H9 (cell line): ENCODE measurements around the gene FARP1. TPM values are rescaled to one million over a fixed set of nuclear protein-coding genes. Genes with fewer than 3 reads are reported as not detected.
A peak's percentile ranks its signal among the peaks of the same experiment; 100 is the strongest.

ENCODE experiments used
- DNase-seq: peaks from one replicate; pipeline ENCODE4 v3.0.0-alpha.2; 2017
- H2AFZ ChIP-seq: one replicate; pipeline ENCODE4 v1.6.1; 2013; ENCODE audit warnings: mild to moderate bottlenecking, low read length, control low read depth, moderate library complexity
- H2AK5ac ChIP-seq: 2 replicates; pipeline ENCODE4 v1.6.1; 2013; ENCODE audit warnings: low read length, control low read depth, mixed read lengths; ENCODE audit not compliant: insufficient read length
- H2BK120ac ChIP-seq: one replicate; pipeline ENCODE4 v1.6.1; 2013; ENCODE audit warnings: low read depth, mild to moderate bottlenecking, low read length, control low read depth, inconsistent platforms; ENCODE audit not compliant: poor library complexity, severe bottlenecking
- H2BK12ac ChIP-seq: 2 replicates; pipeline ENCODE4 v1.6.1; 2013; ENCODE audit warnings: low read length, control low read depth, mixed read lengths, low read depth; ENCODE audit not compliant: insufficient read length
- H2BK15ac ChIP-seq: 2 replicates; pipeline ENCODE4 v1.6.1; 2013; ENCODE audit warnings: low read depth, low read length, control low read depth
- H2BK20ac ChIP-seq: one replicate; pipeline ENCODE4 v1.6.1; 2013; ENCODE audit warnings: low read depth, mild to moderate bottlenecking, low read length, control low read depth, inconsistent platforms; ENCODE audit not compliant: poor library complexity, severe bottlenecking
- H2BK5ac ChIP-seq: 2 replicates; pipeline ENCODE4 v1.6.1; 2013; ENCODE audit warnings: low read length, control low read depth, mixed read lengths; ENCODE audit not compliant: insufficient read length
- H3K14ac ChIP-seq: 2 replicates; pipeline ENCODE4 v1.6.1; 2013; ENCODE audit warnings: low read length, control low read depth; ENCODE audit not compliant: insufficient read depth
- H3K18ac ChIP-seq: 2 replicates; pipeline ENCODE4 v1.6.1; 2013; ENCODE audit warnings: low read depth, mild to moderate bottlenecking, mixed read lengths, low read length, control low read depth; ENCODE audit not compliant: insufficient read length
- H3K23ac ChIP-seq: 2 replicates; pipeline ENCODE4 v1.6.1; 2013; ENCODE audit warnings: low read length, control low read depth, mixed read lengths, low read depth; ENCODE audit not compliant: insufficient read length
- H3K23me2 ChIP-seq: 2 replicates; pipeline ENCODE4 v1.6.1; 2013; ENCODE audit warnings: low read depth, mild to moderate bottlenecking, mixed read lengths, low read length, control low read depth; ENCODE audit not compliant: insufficient read length, poor library complexity, severe bottlenecking
- H3K27ac ChIP-seq: 2 replicates; pipeline ENCODE4 v1.5.1; 2013; ENCODE audit warnings: low read length, control low read depth, mixed read lengths, low read depth; ENCODE audit not compliant: insufficient read length
- H3K27me3 ChIP-seq: 2 replicates; pipeline ENCODE4 v1.6.1; 2013; ENCODE audit warnings: low read length, control low read depth, inconsistent platforms; ENCODE audit not compliant: insufficient read depth
- H3K4ac ChIP-seq: 2 replicates; pipeline ENCODE4 v1.6.1; 2013; ENCODE audit warnings: low read depth, mild to moderate bottlenecking, control low read depth, inconsistent platforms, low read length, moderate library complexity
- H3K4me1 ChIP-seq: 2 replicates; pipeline ENCODE4 v1.6.1; 2013; ENCODE audit warnings: low read length, control low read depth, inconsistent platforms; ENCODE audit not compliant: insufficient read depth
- H3K4me2 ChIP-seq: 2 replicates; pipeline ENCODE4 v1.6.1; 2013; ENCODE audit warnings: low read length, control low read depth, mixed read lengths; ENCODE audit not compliant: insufficient read length, insufficient read depth
- H3K56ac ChIP-seq: 2 replicates; pipeline ENCODE4 v1.6.1; 2013; ENCODE audit warnings: low read depth, mild to moderate bottlenecking, mixed read lengths, low read length, control low read depth; ENCODE audit not compliant: insufficient read length
- H3K79me1 ChIP-seq: 2 replicates; pipeline ENCODE4 v1.6.1; 2013; ENCODE audit warnings: low read depth, mild to moderate bottlenecking, moderate library complexity, low read length, control low read depth, inconsistent platforms; ENCODE audit not compliant: insufficient read depth, poor library complexity, severe bottlenecking
- H3K79me2 ChIP-seq: 2 replicates; pipeline ENCODE4 v1.6.1; 2013; ENCODE audit warnings: low read length, control low read depth, inconsistent platforms; ENCODE audit not compliant: insufficient read depth
- H3K9ac ChIP-seq: 2 replicates; pipeline ENCODE4 v1.6.1; 2013; ENCODE audit warnings: low read length, control low read depth, mixed read lengths; ENCODE audit not compliant: insufficient read length; ENCODE audit errors: extremely low read depth
- H3K9me3 ChIP-seq: one replicate; pipeline ENCODE4 v1.6.1; 2013; ENCODE audit warnings: low read depth, low read length, inconsistent platforms; ENCODE audit not compliant: control insufficient read depth
- H3T11ph ChIP-seq: one replicate; pipeline ENCODE4 v1.6.1; 2013; ENCODE audit warnings: mild to moderate bottlenecking, low read length, control low read depth, inconsistent platforms
- H4K20me1 ChIP-seq: one replicate; pipeline ENCODE4 v1.6.1; 2013; ENCODE audit not compliant: control insufficient read depth, insufficient read length, insufficient read depth
- H4K5ac ChIP-seq: 2 replicates; pipeline ENCODE4 v1.6.1; 2013; ENCODE audit warnings: low read depth, mild to moderate bottlenecking, mixed read lengths, low read length, control low read depth; ENCODE audit not compliant: insufficient read length
- H4K8ac ChIP-seq: replicated peaks from 2 replicates; pipeline ENCODE4 v1.6.1; 2013; ENCODE audit warnings: low read length, control low read depth, mixed read lengths, low read depth; ENCODE audit not compliant: insufficient read length
- H4K91ac ChIP-seq: 2 replicates; pipeline ENCODE4 v1.6.1; 2013; ENCODE audit warnings: low read depth, mild to moderate bottlenecking, moderate library complexity, mixed read lengths, low read length, control low read depth; ENCODE audit not compliant: insufficient read length
- H3K27ac Mint-ChIP-seq, 3 experiments: 2 replicates in 2 of 3; 3 replicates in 1 of 3; pipeline ENCODE4 v1.8.0; 2020 to 2021; ENCODE audit warnings: mixed read lengths in 3 of 3, mild to moderate bottlenecking in 1 of 3, moderate library complexity in 1 of 3
- H3K27me3 Mint-ChIP-seq: 2 replicates; pipeline ENCODE4 v1.8.0; 2021; ENCODE audit warnings: low read depth, mild to moderate bottlenecking, moderate library complexity, mixed read lengths
- H3K36me3 Mint-ChIP-seq, 3 experiments: 2 replicates in 2 of 3; 3 replicates in 1 of 3; pipeline ENCODE4 v1.8.0; 2020 to 2021; ENCODE audit warnings: low read depth in 3 of 3, mixed read lengths in 3 of 3; ENCODE audit not compliant: insufficient read depth in 1 of 3
- H3K4me1 Mint-ChIP-seq, 2 experiments: 2 replicates each; pipeline ENCODE4 v1.8.0; 2020; ENCODE audit warnings: mixed read lengths in 2 of 2
- H3K4me3 Mint-ChIP-seq, 2 experiments: 2 replicates in 1 of 2; 3 replicates in 1 of 2; pipeline ENCODE4 v1.8.0; 2020 to 2021; ENCODE audit warnings: mild to moderate bottlenecking in 2 of 2, mixed read lengths in 2 of 2, moderate library complexity in 1 of 2
- H3K9me3 Mint-ChIP-seq, 2 experiments: 2 replicates in 1 of 2; 3 replicates in 1 of 2; pipeline ENCODE4 v1.8.0; 2020; ENCODE audit warnings: mild to moderate bottlenecking in 2 of 2, mixed read lengths in 2 of 2, moderate library complexity in 1 of 2
- WGBS: extraction: QIAGEN DNeasy Blood & Tissue Kit; methylation state at CpG from one replicate; pipeline ENCODE4 v1.1.7; 2013; ENCODE audit warnings: missing lambda C conversion rate, low lambda C conversion rate, mixed read lengths; ENCODE audit not compliant: insufficient read length; ENCODE audit errors: extremely low coverage; 5-methylcytosine and 5-hydroxymethylcytosine counted together
- total RNA-seq: library from RNA; stranded (reverse); gene quantifications from 2 replicates; pipeline ENCODE4 v1.2.1, GENCODE V29; 2021
- TF ChIP-seq, protein P1 (sequence below): fragments of 200-600 bp; sonication (generic); conservative IDR thresholded peaks from 3 replicates; pipeline ENCODE4 v1.8.0; 2021; ENCODE audit warnings: antibody characterized with exemption, mild to moderate bottlenecking

Gene FARP1
- total RNA-seq, 1 experiment from 2014 or later = 95.9 TPM

DNA sequence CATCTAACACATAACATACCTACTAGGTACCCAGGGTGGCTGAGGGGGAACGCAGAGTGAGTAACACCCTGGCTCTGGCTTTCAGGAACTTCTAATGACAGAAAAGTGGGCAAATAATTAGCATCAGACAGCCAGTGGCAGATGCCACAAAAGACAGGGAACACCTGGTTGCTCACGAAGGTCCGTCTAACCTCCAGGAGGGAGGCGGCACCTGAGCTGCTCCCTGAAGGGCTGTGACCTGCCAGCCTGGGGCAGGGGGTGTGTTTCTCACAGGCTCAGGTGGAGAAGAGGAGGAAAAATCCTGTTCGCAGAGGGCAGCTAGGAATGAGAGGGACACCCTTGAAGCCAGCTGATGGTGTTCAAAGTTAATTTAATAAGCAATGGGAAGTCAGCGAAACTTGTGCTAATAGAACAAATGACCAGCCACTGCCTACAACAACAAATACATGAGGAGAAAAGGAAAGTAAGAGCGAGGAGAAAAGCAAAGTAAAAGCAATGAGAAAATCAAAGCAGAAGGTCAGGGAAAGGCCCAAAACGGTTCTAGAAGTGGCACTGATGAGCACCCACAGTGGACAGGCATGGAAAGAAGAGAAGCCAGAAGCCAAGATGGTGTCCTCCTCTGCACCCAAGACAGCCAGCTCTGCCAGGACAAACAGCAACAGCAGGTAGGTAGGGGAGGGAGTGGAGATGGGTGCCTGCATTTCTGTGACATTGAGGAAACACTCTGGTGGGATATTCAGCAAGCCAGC, 346.7 kb downstream of the FARP1 start:
- Histone ChIP-seq H3K9ac (no peak overlapping the region), H2BK120ac (no peak overlapping the region), H3K23ac (no peak overlapping the region), H4K8ac (no peak overlapping the region), H2AK5ac (no peak overlapping the region), H3K4me2 (no peak overlapping the region), H2BK15ac (no peak overlapping the region), H3K23me2 (no peaks in the 10 kb centered on the region), H3K27ac (no peak overlapping the region), H3K18ac (no peak overlapping the region), H4K91ac (no peak overlapping the region), H2BK5ac (no peak overlapping the region), H3K27me3 (no peaks in the 10 kb centered on the region), H4K20me1 (no peaks in the 10 kb centered on the region), H2BK12ac (no peak overlapping the region), H3K4ac (no peak overlapping the region), H2BK20ac (no peak overlapping the region), H3K9me3 (no peaks in the 10 kb centered on the region), H3K79me1 (peaks cover 3% of the 10 kb centered on the region), H3K14ac (peak overlapping the region; percentile 37; the same call in 1 of the 2 replicates), H2AFZ (no peak overlapping the region), H4K5ac (no peak overlapping the region), H3K56ac (no peak overlapping the region), H3T11ph (no peak overlapping the region), H3K4me1 (peaks cover 6% of the 10 kb centered on the region; the same call in 1 of the 2 replicates), H3K79me2 (peaks cover 29% of the 10 kb centered on the region; the same call in 1 of the 2 replicates)
- no peaks in the 10 kb centered on the region for H3K27me3 Mint-ChIP-seq
- TF ChIP-seq, protein P1, sequence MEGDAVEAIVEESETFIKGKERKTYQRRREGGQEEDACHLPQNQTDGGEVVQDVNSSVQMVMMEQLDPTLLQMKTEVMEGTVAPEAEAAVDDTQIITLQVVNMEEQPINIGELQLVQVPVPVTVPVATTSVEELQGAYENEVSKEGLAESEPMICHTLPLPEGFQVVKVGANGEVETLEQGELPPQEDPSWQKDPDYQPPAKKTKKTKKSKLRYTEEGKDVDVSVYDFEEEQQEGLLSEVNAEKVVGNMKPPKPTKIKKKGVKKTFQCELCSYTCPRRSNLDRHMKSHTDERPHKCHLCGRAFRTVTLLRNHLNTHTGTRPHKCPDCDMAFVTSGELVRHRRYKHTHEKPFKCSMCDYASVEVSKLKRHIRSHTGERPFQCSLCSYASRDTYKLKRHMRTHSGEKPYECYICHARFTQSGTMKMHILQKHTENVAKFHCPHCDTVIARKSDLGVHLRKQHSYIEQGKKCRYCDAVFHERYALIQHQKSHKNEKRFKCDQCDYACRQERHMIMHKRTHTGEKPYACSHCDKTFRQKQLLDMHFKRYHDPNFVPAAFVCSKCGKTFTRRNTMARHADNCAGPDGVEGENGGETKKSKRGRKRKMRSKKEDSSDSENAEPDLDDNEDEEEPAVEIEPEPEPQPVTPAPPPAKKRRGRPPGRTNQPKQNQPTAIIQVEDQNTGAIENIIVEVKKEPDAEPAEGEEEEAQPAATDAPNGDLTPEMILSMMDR = no peak
- peak overlapping the region; percentile 10 to 24 (median 18); a peak in 5 of 7 replicates for H3K27ac Mint-ChIP-seq
- no CpG with 5 or more reads among the region's 8 CpGs for WGBS
- no peaks in the 10 kb centered on the region; a peak in 1 of 7 replicates for H3K36me3 Mint-ChIP-seq
- H3K9me3 Mint-ChIP-seq = no peaks in the 10 kb centered on the region
- H3K4me3 Mint-ChIP-seq = no peak overlapping the region
- DNase-seq = no peak
- peaks cover 76 to 84% of the 10 kb centered on the region in 2 experiments for H3K4me1 Mint-ChIP-seq
